Raji (cell line): Measurements from ENCODE around the gene SLC35F4.

Source experiments
- POLR2A ChIP-seq: IDR thresholded peaks from 2 replicates; pipeline ENCODE4 v1.6.1; 2011; ENCODE audit warnings: low read depth, low read length, control low read depth; ENCODE audit not compliant: insufficient read depth

The SLC35F4 gene

GRCh38 chr14:57865403-57866198 lies at the start of gene SLC35F4:
Gene SLC35F4, minus strand, starts transcription at chr14:57866092.
- no peak for TF ChIP-seq POLR2A

GRCh38 chr14:57909626-57910025 lies 43.7 kb upstream of the SLC35F4 start:
- no peak for TF ChIP-seq POLR2A

GRCh38 chr14:57903954-57904353 lies 38.1 kb upstream of the SLC35F4 start:
- no peak for TF ChIP-seq POLR2A

- no peak for TF ChIP-seq POLR2A
Observed at GRCh38 chr14:57898837-57899572, 33.1 kb upstream of the SLC35F4 start.

GRCh38 chr14:57897144-57897748 lies 31.4 kb upstream of the SLC35F4 start:
- no peak for TF ChIP-seq POLR2A

GRCh38 chr14:57889245-57889644 lies 23.4 kb upstream of the SLC35F4 start:
- TF ChIP-seq POLR2A = no peak

- no peak for TF ChIP-seq POLR2A
Observed at GRCh38 chr14:57884175-57884574, 18.3 kb upstream of the SLC35F4 start.

- TF ChIP-seq POLR2A = no peak
Observed at GRCh38 chr14:57883061-57883460, 17.2 kb upstream of the SLC35F4 start.

GRCh38 chr14:57879516-57879915 lies 13.6 kb upstream of the SLC35F4 start:
- TF ChIP-seq POLR2A = no peak

- TF ChIP-seq POLR2A = no peak
Observed at GRCh38 chr14:57875985-57876384, 10.1 kb upstream of the SLC35F4 start.

GRCh38 chr14:57875296-57875695 lies 9.4 kb upstream of the SLC35F4 start:
- TF ChIP-seq POLR2A = no peak

GRCh38 chr14:57871459-57872080 lies 5.7 kb upstream of the SLC35F4 start:
- no peak for TF ChIP-seq POLR2A

GRCh38 chr14:57870686-57871457 lies 5.0 kb upstream of the SLC35F4 start:
- no peak for TF ChIP-seq POLR2A

- no peak for TF ChIP-seq POLR2A
Observed at GRCh38 chr14:57869617-57870016, 3.7 kb upstream of the SLC35F4 start.
